ENCODE data around the gene SLC26A2.

SLC26A2 gene

GRCh38 chr5:149962601-149963300 is 2.2 kb downstream of the SLC26A2 start:
- DNase-seq: no peak

GRCh38 chr5:149963729-149964128 is 3.2 kb downstream of the SLC26A2 start:
- no peak for DNase-seq

- no peak for DNase-seq
Measured at GRCh38 chr5:149966946-149967345, 6.4 kb downstream of the SLC26A2 start.

- no peak for DNase-seq
Measured at GRCh38 chr5:149969181-149969930, 8.8 kb downstream of the SLC26A2 start.

- DNase-seq: no peak
Measured at GRCh38 chr5:149975409-149975808, 14.9 kb downstream of the SLC26A2 start.

- no peak for DNase-seq
Measured at GRCh38 chr5:149979896-149980295, 19.3 kb downstream of the SLC26A2 start.

- DNase-seq: no peak
Measured at GRCh38 chr5:149981206-149981605, 20.6 kb downstream of the SLC26A2 start.

GRCh38 chr5:149982505-149982904 is 21.9 kb downstream of the SLC26A2 start:
- DNase-seq: no peak

- DNase-seq: no peak
Measured at GRCh38 chr5:149988126-149988525, 27.6 kb downstream of the SLC26A2 start.

GRCh38 chr5:149990518-149991376 is 30.2 kb downstream of the SLC26A2 start:
- peak; percentile 91 for DNase-seq

GRCh38 chr5:149993471-149993870 is 32.9 kb downstream of the SLC26A2 start:
- DNase-seq: no peak

GRCh38 chr5:149995385-149996204 is 35.0 kb downstream of the SLC26A2 start:
- DNase-seq: no peak

- DNase-seq: no peak
Measured at GRCh38 chr5:149996205-149996890, 35.8 kb downstream of the SLC26A2 start.

GRCh38 chr5:149998281-149998680 is 37.7 kb downstream of the SLC26A2 start:
- no peak for DNase-seq

- no peak for DNase-seq
Measured at GRCh38 chr5:149999359-149999758, 38.8 kb downstream of the SLC26A2 start.

- DNase-seq: no peak
Measured at GRCh38 chr5:149999866-150000255, 39.3 kb downstream of the SLC26A2 start.

- peak; percentile 97 for DNase-seq
Measured at GRCh38 chr5:150000256-150000989, 39.9 kb downstream of the SLC26A2 start, which contains the start of the genes HMGXB3 and TIGD6. HMGXB3 (plus strand) TSS chr5:150000739; CDS start chr5:150004853, 4,114 bp downstream. TIGD6 (minus strand) TSS chr5:150000654; CDS start chr5:149996348, 4,306 bp downstream.

- peak; percentile 61 for DNase-seq
Measured at GRCh38 chr5:150000990-150001659, 40.6 kb downstream of the SLC26A2 start.

GRCh38 chr5:150001660-150002486 is 41.3 kb downstream of the SLC26A2 start:
- peak; percentile 53 for DNase-seq
